Subcutaneous adipose tissue (tissue), 4 donors: ENCODE data around the gene LAMB2. TPM values are rescaled to one million over a fixed set of nuclear protein-coding genes. Genes with fewer than 3 reads are reported as not detected.

Experiments
- CTCF ChIP-seq: fragments of 450-650 bp; IDR thresholded peaks from one replicate; pipeline ENCODE4 v1.5.1; 2016; ENCODE audit warnings: low read depth, mild to moderate bottlenecking, control low read depth, antibody characterized with exemption, moderate library complexity
- total RNA-seq, 4 donors: library from RNA; depleted of rRNA; stranded (reverse); fragments of >200 nt; gene quantifications; one replicate each; pipeline ENCODE4 v1.1.0, GENCODE V29; 2016

LAMB2 gene
- total RNA-seq, 4 donors from 2014 or later: 411 to 623 (median 527) TPM

- no peak for TF ChIP-seq CTCF
Measured at GRCh38 chr3:49135499-49135898, 2.6 kb upstream of the LAMB2 start.

- no peak for TF ChIP-seq CTCF
Measured at GRCh38 chr3:49134471-49135265, 1.8 kb upstream of the LAMB2 start.

GRCh38 chr3:49133226-49133951 lies 539 bp upstream of the LAMB2 start:
- TF ChIP-seq CTCF: no peak

GRCh38 chr3:49132073-49132436 lies 795 bp downstream of the LAMB2 start:
- TF ChIP-seq CTCF: no peak

- TF ChIP-seq CTCF: no peak
Measured at GRCh38 chr3:49131576-49131975, 1.3 kb downstream of the LAMB2 start.

- no peak for TF ChIP-seq CTCF
Measured at GRCh38 chr3:49131040-49131439, 1.8 kb downstream of the LAMB2 start.

GRCh38 chr3:49124991-49125670 lies 7.7 kb downstream of the LAMB2 start:
- TF ChIP-seq CTCF: no peak
